Measurements from ENCODE around the gene FAAH. TPM values are rescaled to one million over a fixed set of nuclear protein-coding genes. Genes with fewer than 3 reads are reported as not detected.

FAAH gene
- total RNA-seq, 1 donor from 2014 or later = 4.1 TPM

DNA sequence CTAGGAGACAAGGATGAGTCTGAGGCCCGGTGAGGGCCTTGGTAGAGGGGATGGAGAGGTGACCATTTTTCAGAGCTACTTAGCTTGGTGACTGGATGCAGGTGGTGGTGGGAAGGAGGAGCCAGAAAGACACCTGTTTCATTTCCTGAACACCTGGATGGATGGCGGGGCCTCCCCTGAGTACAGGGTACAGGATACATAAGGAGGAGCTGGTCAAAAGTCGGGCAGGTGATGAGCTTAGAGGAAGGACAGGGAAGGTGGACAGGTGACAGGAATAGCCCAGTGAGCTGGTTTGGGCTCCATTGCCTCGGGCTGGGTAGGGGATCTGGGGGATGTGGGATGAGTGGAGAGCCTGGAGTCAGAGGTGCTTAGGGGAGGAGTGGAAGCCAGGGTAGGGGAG is 6.3 kb downstream of the FAAH start:
- intact Hi-C loops (cut with micrococcal nuclease) = no loop called here

DNA sequence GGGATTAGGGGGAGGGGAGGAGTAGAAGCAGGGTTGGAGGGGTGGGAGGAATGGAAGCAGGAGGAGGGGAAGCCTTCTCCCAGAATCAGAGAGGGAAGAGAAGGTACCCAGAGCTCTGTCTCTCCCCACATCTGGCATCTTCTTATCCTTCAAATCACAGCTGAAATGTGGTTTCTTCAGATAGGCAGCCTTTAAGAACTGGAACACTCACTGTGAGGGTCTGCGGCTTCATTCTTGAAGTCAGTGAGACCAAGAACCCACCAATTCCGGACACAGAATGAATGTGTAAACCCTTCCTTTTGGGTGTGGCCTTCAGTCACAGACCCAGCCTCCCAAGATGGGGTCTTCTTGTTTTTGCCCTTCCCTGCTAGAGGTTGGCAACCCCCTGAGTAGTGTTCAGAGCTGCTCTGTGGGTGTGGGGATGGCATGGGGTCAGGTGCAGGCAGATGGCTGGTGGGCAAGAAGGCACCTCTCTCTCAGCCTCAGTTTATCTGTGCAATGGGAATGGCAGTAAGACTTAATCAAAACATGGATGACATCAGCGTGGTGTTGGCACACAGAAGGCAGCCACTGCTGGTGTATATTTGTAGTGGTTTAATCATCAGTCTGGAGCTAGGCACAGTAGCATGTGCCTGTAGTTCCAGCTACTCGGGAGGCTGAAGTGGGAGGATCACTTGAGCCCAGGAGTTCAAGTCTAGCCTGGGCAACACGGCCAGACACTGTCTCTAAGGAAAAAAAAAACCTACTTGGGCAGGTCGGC is 7.2 kb downstream of the FAAH start:
- intact Hi-C loops (cut with micrococcal nuclease) = no loop called here

DNA sequence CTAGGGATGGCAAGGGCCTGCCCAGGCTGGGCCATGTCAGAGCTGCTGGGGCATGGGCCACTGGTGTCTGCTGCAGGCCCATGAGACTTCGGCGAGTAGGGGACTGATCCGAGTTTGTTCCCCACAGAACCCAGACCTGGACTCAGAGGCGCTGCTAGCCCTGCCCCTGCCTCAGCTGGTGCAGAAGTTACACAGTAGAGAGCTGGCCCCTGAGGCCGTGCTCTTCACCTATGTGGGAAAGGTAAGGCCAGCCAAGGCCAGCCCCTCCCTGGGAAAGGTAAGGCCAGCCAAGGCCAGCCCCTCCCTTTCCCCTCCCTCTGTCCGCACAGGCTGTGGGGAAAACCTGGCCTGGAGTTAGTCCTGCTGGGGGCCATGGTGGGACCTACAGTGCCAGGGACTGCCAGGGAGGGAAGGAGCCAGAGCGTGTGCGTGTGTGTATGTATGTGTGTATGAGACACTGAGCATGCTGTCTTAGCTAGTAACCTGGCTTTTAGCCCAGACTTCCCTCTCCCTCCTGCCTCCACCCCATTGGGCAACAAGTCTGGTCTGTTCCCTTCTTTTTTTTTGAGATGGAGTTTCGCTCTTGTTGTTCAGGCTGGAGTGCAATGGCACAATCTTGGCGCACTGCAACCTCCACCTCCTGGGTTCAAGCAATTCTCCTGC is 8.0 kb downstream of the FAAH start:
- intact Hi-C loops (cut with micrococcal nuclease) = no loop called here

DNA sequence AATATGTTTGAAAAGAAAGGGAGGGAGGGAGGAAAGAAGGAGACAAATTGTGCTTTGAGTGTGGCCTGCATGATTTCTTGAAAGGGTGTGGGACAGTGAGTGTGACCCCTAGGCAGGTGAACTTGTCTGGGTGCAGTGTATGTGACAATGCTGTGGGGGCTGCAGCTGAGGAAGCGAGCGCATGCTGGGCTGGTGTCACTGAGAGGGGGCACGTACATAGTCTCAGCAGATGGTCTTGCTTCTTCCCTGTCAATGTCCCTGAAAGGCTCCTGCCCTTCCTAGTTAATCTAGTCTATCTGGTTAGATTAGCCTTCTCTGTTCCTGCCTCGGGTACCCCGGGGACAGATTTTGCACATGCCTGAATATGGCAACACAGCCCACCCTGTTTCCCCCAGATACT is 9.8 kb downstream of the FAAH start:
- intact Hi-C loops (cut with micrococcal nuclease) = no loop called here

DNA sequence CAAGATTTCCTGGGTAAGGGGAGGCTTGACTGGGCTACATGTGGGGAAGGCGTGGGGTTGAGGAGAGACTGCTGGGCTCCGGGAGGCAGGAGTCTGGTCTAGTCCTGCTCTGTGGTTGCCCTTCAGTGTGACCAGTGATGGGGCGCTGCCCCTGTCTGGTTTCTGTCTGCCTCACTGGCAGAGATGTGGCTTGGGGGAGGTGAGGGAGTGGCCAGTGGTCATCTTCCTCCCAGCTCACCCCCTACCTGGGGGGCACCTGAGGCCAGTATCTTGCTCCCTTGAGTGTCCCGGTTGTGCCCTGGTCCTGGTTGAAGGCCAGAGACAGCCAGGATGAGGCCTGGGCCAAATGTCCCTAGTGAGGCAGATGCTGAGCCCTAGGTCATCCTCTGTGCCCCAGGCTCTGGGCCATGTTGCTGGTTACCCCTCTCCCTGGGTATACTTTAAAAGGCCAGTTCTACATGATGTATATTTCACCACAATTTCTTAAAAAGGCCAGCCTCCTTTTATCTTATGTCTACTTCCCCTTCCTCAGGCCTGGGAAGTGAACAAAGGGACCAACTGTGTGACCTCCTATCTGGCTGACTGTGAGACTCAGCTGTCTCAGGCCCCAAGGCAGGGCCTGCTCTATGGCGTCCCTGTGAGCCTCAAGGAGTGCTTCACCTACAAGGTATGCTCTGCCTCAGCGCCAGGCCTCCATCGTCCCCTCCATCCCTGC is 10.5 kb downstream of the FAAH start:
- intact Hi-C loops (cut with micrococcal nuclease) = no loop called here

DNA sequence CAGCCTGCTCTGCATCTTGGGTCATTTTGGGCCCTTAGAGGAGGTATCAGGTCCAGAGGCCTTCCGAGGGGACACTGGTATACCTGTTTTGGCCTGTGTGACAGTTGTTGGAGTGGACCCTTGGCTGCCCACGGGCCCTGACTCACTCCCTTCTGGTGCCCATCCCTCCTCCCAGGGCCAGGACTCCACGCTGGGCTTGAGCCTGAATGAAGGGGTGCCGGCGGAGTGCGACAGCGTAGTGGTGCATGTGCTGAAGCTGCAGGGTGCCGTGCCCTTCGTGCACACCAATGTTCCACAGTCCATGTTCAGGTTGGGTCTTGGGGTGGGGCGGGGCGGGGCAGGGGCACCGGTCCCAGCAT is 11.1 kb downstream of the FAAH start:
- intact Hi-C loops (cut with micrococcal nuclease) = no loop called here

DNA sequence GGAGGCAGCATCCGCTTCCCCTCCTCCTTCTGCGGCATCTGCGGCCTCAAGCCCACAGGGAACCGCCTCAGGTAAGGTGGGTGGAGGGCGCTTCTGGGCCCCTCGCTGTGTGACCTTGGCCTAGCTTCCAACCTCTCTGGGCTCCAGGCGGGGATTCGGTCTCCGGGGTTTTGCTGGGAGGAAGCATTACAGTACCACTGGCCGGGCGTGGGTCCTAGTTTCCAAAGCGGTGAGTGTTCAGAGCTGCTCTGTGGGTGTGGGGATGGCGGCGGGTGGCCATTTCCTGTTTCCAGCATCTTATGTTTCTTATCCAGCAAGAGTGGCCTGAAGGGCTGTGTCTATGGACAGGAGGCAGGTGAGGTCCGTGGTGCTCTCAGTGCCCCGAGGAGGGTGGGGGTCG is 11.6 kb downstream of the FAAH start:
- intact Hi-C loops (cut with micrococcal nuclease) = loop anchor here (1.0 to 2.0 kb wide), 3 partner anchors 37 to 320 kb away; no protein-coding TSS in a partner anchor

DNA sequence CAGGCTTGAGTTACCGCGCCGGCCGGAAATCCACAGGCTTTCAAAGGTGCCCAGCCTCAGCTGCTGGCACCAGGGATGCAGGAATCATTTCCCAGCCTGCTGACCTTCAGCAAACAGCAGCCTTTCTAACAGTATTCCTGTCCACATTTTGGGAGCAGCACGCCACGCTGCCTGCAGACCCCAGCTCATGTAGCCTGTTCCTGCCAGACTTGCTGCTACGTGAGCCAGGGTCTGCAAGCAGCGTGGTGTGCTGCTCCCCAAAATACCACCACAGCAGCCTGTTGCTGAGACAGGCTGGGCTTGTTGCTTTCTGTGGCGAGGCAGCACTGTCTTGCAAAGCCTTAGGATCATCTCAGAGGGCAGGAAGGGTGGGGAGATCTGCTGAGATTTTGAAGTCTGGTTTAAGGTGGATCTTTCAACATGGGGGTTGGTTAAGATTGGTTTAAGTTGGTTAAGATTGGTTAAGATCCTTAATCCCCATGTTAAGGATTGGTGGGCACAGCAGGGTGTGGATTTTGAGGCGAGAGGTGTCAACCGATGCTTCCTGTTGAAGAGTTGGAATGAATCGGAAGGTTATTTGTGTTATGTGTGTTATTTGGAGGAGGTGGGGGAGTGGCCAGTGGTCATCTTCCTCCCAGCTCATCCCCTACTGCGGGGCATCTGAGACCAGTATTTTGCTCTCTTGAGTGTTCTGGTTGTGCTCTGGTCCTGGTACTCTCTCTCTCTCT is 12.9 kb downstream of the FAAH start:
- intact Hi-C loops (cut with micrococcal nuclease) = loop anchor here (1.0 to 2.0 kb wide), 3 partner anchors 36 to 318 kb away; no protein-coding TSS in a partner anchor

DNA sequence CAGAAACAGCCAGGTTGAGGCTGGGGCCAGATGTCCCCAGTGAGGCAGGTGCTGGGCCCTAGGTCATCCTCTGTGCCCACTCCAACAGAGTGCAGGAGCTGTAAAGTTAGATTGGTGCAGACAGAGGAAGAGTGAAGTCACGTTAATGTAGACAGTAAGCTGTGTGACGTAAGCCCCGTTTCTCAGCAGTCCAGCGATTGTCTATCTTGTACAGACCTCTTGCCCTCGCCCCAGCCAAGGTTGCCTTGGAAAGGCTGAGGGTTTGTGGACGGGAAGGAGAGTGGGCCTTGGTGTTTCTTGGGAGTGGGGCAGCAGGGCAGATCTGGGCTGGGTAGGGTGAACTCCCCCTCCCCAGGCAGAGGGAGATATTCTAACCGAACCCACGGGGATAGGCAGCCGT is 13.5 kb downstream of the FAAH start:
- intact Hi-C loops (cut with micrococcal nuclease) = loop anchor here (2.0 kb wide), 1 partner anchor 35 kb away; no protein-coding TSS in a partner anchor

DNA sequence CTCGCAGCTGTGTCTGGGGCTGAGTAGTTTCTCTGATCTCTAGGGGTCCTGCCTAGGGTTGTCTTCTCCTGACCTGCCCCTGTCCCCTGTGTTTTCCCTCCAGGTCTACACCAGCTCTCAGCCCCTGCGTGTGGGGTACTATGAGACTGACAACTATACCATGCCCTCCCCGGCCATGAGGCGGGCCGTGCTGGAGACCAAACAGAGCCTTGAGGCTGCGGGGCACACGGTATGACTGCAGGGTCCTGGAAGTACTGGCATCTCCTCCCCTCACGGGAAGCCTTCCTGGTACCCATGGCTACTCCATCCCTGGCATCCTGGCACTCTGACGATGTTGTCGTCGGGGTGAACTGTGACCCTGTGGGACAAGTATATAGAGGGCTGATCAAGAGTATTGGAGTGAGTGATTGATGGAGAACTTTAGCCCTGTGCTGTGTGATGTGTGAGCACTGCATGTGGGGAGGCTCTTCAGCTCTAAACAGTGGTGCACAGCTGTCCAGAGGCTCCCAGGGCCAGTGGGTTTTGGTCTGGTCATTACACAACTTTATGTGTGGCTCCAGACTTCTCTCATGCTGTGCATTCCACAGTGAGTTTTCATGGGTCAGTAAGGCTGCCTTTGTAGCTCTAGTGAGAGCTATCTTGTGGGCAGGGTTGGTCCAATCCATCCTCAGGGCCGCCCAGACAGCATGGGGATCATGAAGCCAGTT is 14.4 kb downstream of the FAAH start:
- intact Hi-C loops (cut with micrococcal nuclease) = no loop called here

DNA sequence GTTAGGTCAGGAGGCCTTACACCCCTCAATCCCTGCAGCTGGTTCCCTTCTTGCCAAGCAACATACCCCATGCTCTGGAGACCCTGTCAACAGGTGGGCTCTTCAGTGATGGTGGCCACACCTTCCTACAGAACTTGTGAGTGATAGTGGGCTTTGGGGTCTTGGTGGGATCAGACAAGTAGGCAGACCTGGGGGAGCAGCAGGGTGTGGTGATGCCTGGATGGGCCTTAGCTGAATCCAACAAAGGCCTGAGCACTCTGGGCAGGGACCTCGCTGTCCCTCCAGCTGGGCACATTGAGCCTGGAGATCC is 14.9 kb downstream of the FAAH start:
- intact Hi-C loops (cut with micrococcal nuclease) = no loop called here

DNA sequence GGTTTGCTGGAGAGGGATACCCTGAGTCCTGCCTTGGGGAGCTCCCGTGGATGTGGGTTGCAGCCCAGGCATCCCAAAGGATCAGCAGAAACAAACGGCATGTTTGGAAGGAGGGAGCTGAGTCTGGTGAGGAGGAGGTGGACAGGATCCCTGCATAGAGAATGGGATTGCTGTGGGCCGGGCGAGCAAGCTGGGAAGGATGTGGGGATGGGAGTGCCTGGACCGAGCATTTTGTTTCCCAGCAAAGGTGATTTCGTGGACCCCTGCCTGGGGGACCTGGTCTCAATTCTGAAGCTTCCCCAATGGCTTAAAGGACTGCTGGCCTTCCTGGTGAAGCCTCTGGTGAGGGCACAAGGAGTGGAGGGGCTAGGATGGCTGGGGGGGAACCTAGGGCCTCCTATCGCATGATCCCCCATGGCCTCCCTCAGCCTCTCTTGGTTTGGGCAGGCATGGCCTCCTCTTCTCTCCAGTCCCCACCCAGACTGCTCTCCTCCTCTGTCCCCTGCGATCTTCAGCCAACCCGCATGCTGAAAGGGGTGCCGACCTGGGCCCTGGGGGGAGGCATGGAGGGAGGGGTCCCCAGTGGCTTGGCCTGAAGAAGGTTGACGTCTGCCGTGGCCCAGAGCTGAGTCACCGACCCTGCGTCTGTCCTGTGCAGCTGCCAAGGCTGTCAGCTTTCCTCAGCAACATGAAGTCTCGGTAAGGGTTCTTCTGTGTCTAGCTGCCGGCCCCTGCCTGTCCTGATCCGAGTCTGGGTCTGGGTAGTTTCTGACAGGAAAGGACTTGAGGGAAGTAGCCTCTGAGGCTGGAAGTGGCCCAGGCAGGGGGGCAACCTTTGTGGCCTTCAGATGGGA is 16.3 kb downstream of the FAAH start:
- intact Hi-C loops (cut with micrococcal nuclease) = no loop called here

DNA sequence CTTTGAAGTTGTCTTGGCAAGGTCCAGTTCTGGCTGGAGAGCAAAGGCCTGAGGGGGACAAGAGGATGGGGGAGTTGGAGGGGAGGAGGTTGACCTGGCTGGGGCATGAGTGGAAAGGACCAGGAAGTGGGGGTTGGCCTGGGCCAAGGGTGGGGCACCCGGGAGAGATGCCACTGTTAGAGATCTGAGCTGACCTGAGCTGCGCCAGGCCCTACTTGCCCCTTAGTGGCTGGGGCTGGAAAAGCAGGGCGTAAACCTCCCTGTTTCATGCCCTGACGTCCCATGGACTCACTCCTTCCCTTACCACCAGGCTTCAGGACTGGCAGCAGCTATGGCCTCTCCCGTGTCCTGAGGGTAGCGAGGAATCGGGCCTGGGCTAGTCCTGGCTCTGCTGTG is 16.9 kb downstream of the FAAH start:
- intact Hi-C loops (cut with micrococcal nuclease) = no loop called here

DNA sequence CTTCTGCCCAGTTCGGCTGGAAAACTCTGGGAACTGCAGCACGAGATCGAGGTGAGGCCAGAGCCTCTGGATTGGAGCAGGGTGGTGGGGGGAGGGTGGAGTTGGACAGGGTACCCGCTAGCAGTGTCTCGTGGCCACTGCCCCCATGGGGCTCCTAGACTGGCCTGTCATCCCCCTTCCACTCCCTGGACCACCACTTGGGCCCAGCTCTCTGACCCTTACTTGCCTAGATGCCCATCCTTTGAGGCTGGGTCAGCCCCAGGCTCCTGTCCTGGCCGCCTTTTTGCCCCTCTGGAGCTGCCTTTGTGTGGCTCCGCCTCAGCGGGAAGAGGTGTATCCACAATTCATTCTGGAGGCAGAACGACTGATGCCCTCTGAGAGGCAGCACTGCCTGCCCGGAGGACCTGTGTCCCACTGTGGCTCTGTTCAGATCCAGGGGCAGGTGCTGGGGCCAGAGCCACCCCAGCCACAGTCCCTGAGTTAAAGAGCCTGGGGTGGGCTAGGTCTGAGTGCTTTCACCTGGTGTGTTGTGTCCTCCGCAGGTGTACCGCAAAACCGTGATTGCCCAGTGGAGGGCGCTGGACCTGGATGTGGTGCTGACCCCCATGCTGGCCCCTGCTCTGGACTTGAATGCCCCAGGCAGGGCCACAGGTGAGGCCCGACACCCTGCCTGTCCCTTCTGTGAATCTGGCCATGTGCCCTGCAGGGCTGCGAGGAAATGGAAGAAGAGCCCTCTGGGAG is 17.7 kb downstream of the FAAH start:
- intact Hi-C loops (cut with micrococcal nuclease) = no loop called here

DNA sequence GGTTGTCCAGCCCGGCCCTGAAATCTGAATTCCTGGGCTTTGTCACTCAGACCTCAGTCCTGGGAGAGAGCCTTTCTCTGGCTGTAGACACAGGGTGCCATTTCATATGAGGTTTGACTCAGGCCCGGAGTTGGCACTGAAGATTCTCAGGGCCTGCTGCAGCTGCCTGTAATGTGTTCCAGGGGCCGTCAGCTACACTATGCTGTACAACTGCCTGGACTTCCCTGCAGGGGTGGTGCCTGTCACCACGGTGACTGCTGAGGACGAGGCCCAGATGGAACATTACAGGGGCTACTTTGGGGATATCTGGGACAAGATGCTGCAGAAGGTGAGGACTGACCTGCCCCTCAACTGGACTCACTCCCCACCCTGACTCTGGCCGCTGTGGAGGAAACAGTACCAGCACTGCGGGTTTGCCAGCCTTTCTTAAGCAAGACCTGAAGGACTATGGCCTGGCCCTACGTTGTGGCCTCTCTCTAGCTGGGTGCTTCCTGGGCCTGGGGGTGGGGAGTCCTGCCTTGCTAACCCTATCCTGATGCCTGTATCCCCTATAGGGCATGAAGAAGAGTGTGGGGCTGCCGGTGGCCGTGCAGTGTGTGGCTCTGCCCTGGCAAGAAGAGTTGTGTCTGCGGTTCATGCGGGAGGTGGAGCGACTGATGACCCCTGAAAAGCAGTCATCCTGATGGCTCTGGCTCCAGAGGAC is 18.9 kb downstream of the FAAH start:
- intact Hi-C loops (cut with micrococcal nuclease) = no loop called here

DNA sequence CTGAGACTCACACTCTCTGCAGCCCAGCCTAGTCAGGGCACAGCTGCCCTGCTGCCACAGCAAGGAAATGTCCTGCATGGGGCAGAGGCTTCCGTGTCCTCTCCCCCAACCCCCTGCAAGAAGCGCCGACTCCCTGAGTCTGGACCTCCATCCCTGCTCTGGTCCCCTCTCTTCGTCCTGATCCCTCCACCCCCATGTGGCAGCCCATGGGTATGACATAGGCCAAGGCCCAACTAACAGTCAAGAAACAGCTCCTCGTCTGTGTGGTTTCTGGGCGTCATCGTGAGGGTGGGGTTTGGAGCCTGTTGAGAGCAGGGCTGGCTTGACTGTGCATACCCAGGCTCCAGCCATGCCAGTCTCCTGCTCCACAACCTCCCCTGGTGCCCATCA is 19.5 kb downstream of the FAAH start:
- intact Hi-C loops (cut with micrococcal nuclease) = no loop called here

DNA sequence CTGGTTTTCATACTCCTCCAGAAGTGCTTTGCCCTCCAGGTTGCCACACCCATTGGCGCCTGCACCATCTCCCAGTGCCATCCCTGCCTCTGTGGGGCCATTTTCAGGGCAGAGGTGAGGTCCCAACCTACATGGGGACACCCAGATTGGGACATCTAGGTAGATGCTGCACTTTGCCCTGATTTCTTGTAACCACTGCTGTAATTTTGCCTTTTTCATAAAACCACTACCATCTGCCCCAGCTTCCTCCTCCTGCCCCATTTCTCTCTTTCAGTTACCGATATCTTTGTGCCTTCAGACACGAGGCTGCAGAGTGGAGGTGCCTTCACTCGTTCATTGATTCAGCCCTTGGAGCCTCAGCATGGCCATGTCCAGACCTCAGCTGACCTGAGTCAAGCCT is 21.4 kb downstream of the FAAH start:
- intact Hi-C loops (cut with micrococcal nuclease) = no loop called here

DNA sequence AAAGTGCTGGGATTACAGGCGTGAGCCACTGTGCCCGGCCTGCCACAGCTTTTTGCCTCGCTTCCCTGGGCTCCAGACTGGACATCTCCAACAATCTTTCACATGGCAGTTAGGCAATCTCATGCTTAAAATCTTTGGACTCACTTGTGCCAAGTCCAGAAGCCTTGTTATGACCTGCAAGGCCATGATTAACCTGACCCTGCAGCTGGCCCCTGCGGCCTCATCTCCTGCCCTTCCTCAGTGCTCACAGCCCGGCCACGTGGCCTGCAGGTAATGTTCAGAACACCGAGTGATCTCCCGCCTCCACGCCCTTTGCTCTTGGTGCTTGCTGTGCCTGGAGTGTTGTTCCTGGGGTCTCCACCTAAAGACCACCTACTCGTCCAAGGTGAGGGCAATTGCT is 24.9 kb downstream of the FAAH start:
- intact Hi-C loops (cut with micrococcal nuclease) = no loop called here

DNA sequence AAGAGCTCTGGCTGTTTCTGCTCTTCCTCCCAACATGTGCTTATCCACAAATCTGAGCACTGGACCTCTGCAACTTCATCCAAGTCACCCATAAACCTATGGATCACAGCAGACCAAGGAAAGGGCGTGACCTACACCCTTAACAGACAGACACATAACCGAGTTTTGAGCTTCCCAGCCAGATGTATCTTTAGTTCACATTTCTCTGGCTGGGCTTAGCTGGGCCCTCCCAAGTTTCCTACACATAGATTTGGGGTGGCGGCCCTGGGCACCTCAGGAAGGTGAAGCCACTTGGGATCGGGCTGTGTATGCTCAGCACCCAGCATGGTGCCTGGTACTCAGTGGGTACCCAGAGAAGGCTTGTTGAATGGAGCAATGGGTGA is 26.4 kb downstream of the FAAH start:
- intact Hi-C loops (cut with micrococcal nuclease) = no loop called here

Data from T-helper 1 cell treated with Interleukin-12 subunit alpha and Interleukin-12 subunit beta and Interleukin-4 antibody, amounts not matched to agents 30 ng/mL and 1 ng/mL, for 36 hours (primary cell).